Activated T-cell treated with anti-CD3 and anti-CD28 coated beads, Interleukin-2, amount 50 U/mL, for 48 hours (primary cell): ENCODE data around the gene KCNH2.

Experiments
- DNase-seq, 2 experiments: peaks; one replicate each; pipeline ENCODE4 v3.0.0-alpha.2; 2020

KCNH2 gene

DNA sequence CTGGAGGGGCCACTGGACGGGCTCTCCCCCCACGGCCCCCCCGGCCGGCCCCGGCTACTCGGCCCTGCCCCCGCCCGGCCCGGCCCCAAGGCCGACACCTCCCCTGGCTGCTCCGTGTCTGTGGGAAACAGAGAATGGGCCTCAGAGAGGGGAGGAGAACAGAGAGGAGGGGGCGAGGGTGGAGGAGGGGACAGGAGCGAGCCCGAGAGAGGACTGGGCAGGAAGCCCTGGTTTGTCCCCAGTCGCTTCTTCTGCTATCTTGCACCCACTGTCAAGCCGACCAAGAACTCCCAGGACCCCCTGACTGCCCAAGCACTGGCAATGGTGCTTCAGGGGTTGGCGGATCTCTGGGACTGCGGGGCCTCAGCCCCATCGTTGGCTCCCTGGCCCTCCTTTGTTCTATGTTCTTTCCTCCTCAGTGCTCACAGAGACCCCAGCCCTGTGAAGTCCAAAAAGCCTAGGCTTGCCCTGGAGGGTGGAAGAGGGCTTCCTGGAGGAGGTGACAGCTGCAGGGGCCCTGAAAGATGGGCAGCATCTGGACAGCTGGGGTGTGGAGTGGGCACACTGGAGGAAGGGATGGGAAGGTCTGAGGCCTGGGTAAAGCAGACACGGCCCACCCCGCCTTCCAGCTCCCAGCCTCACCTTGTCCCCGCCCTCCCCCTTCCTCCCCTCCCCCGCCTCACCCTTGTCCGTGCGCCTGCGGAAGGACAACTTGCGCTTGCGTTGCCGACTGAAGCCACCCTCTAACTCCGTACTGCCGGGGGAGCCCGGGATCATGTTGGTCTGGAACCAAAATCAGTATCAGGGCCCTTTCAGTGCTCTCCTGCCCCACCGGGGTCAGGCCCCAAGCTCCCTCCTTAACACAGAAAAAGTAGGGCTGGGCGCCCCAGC, 30.1 kb downstream of the KCNH2 start:
- DNase-seq: no peak

DNA sequence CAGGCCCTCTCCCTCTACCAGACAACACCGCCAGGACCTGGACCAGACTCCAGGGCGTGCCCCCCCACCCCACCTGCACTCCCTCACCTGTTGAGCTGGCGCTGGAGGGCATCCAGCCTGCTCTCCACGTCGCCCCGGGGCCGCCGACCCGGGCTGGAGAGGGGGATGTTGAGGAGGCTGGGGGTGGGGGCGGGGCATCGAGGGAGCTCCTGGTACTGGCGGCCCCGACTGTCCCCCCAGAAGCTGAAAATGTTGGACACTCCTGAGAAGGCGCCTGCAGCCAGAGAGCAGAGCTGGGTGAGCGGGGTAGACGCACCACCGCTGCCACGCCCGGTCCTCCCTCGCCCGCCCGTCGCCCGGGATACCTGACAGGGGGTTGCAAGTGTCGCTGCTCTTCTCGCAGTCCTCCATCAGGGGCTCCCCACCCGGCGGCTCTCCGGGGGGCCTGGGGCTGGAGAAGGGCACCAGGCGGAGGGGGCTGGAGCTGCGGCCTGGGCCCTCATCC, 30.8 kb downstream of the KCNH2 start:
- DNase-seq: no peak

DNA sequence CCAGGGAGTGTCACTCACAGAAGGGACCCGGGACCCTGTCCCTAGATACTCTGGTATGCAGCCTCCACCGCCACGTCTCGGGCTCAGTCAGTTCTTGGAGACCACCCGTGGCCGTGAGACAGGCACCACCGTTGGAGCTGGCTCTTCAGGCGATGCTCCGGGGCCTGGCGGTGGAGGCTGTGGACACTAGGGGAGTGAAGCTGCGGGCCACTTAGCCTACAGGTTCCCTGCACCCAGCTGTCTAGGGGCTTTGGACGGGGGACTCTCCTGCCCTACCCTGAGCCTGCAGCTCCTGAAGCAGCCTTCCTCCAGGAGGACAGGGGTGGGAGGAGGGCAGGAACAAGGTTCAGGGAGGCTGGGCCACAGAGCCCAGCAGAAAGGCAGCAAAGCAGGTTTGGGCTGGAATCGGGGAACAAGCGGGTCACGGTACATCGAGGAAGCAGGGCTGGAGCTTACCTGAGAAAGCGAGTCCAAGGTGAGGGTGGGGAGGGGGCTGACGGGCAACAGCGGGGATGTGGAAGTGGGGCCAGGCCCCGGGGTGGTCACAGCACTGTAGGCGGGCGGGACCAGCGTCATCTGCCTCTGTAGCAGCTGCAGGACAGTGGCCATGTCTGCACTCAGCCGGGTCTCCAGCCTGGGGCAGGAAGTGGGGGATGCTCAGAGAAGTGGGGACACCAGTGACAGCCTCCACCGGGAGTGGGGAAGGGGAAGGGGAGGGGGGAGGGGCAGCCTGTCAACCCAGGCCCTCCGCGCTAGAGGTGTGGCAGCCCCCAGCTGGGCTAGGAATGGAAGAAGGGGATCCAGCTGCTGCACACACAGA, 31.5 kb downstream of the KCNH2 start:
- DNase-seq: no peak

DNA sequence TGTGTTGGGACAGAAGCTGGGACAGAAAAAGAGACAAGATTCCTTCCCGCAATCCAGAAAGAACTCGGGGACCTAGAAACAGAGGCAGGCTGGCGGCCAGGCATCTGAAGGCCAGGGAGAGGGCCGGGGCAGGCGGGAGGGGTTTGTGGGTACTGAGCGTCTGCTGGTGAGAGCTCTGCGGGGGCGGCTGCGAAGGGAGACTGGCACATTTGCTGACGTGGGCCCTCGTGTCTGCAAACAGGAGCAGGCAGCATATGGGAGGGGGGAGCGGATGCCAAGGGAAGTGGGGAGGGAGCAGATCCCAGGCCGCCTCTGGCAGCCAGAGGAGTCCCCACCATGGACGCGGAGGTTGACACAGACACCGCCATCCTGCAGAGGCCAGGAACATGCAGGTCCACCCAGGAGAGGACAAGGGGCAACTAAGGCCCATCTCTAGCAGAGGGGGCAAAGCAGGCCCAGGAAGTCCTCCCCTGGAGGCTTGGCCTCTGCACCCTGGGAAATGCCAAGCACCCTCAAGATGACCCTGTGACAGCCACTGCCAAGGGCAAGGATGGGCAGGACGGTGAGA, 32.2 kb downstream of the KCNH2 start:
- DNase-seq: no peak

GRCh38 chr7:150945171-150945852, 32.8 kb downstream of the KCNH2 start:
- DNase-seq: no peak

GRCh38 chr7:150944066-150945042, 33.8 kb downstream of the KCNH2 start:
- peak in 1 of 2 experiments; percentile 11 for DNase-seq

- no peak for DNase-seq
Observed at GRCh38 chr7:150943453-150943814, 34.7 kb downstream of the KCNH2 start.

GRCh38 chr7:150942591-150943452, 35.3 kb downstream of the KCNH2 start:
- DNase-seq: no peak

- peak; percentile 66 to 71 for DNase-seq
Observed at GRCh38 chr7:150942001-150942590, 36.0 kb downstream of the KCNH2 start.

DNA sequence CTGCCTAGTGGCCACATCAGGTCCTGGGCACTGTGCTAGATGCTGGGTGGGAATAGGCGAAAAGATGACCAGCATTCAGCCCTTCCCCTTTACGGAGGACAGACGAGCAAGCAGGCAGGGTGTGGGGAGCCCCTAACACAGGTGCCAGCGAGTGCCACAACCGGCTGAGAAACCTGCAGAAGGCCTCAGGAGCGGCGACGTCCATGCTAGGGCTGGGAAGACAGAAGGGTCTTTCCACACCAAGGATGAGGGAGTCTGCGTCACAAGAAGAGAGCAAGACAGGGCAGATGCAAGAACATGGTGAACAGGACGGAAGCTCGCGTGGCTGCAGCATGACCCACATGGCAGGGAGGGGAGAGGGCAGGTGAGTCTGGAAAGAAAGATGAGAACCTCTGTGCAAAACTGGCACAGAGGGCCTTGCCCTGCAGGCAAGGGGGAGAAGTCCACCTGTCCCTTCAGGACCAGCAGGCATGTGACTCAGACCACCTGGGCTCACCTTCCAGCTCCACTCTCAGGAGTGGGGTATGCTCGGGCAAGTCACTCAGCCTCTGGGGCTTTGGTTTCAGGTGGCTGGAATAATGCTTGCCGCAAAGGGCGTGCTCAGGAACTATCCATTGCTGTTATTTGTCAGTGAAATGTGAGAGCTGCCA, 36.6 kb downstream of the KCNH2 start:
- no peak for DNase-seq

GRCh38 chr7:150940431-150941102, 37.6 kb downstream of the KCNH2 start:
- DNase-seq: peak in 1 of 2 experiments; percentile 8

DNA sequence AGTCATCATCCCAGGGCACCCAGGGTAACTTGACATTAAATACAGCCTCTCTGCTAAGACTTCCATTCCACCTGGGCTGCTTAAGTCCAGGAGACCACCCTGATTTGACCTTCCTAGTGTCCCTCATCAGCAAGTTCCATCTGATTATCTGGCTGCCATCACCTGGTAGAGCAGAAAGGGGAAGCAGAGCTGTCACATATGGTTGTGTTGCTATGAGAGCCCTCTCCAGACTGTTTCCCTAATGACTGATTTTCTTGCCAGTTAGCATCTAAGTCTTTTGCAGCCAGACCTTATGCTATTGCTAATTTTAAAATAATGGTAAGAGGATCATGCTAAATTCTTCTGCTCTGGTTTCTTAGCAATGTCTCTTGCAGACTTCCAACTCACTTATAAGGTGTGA, 38.7 kb downstream of the KCNH2 start:
- DNase-seq: no peak

GRCh38 chr7:150939052-150939451, 39.1 kb downstream of the KCNH2 start:
- no peak for DNase-seq

DNA sequence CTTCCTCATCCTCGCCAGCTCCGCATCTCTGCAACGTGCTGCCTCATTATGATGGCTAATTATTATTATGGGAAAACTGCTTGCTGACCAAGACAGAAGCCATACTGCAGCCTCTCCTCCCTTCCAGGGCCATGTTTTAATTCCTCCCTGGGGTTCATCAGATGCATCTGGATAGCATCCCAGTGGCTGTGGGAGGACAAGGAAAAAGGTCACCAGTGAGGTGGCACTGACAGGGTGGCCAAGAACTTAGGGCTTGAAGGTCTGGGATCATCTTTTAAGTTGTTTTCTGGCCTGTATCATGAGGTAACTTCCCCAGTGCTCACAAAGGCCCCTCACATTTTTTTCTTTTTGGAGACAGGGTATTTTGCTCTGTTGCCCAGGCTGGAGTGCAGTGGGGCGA, 39.6 kb downstream of the KCNH2 start:
- no peak for DNase-seq

- peak; percentile 49 to 59 for DNase-seq
Observed at GRCh38 chr7:150937848-150938561, 40.1 kb downstream of the KCNH2 start.

GRCh38 chr7:150936018-150936417, 42.1 kb downstream of the KCNH2 start:
- no peak for DNase-seq

- no peak for DNase-seq
Observed at GRCh38 chr7:150935149-150935548, 43.0 kb downstream of the KCNH2 start.

DNA sequence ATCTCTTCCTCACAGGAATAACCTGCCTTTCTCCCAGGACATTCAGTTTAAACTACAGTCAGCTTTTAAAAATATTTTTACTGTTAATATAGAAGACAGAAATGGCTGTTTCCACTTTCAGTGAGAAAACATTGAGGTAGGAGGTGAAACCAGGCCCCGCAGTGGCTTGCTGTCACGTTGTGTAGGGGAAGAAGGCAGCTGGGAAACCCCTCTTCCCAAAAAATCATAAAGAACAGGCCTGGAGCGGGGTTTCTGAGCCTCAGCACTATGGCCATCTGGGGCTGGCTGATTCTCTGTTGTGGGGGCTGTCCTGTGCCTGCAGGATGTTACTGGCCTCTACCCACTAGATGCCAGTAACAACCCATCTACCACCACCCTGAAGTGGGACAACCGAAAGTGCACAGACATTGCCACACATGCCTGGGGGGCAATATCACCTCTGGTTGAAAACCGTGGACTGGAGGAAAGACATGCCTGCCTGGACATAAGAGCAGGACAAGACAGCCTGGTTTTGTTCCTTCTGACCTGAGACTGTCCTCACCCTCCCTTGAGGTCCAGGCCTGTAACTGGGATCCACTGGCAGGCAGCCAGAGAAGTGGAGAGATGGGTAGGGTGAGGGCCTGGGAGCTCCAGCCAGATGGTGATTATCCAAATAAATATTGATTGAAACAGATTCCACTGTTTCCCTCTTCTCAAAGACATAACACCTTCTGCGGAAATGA, 43.9 kb downstream of the KCNH2 start:
- no peak for DNase-seq
